ENCODE measurements around the gene ACTN2.

The ACTN2 gene

DNA sequence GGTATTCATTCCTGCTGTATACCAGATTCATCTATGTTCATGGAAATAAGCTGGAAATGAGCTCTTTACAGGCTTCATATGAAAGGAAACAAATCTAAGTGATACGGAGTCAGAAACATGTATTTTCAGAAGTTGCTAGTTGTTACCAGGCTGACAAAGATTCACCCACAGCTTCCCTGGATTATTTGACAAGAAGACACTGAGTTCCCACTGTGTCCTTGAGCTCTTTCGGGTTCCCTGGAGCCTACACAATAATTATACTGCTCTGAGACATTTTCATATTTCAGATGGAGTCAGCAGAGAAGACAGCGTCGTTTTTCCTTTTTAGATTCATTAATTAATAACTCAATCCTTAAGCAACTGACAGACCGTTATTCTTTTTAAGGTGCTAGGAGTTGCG is 79.5 kb downstream of the ACTN2 start:
- no peaks in the 10 kb centered on the region for H3K27me3 ChIP-seq (ENCODE audit: insufficient read depth, low read length, poor library complexity, severe bottlenecking)
- no peaks in the 10 kb centered on the region for H3K79me2 ChIP-seq (ENCODE audit: insufficient read depth, low read length)
- H4K20me1 ChIP-seq (ENCODE audit: insufficient read depth, low read length, poor library complexity, severe bottlenecking): no peaks in the 10 kb centered on the region
- no peak overlapping the region for H3K4me3 ChIP-seq (ENCODE audit: low read length, poor library complexity, severe bottlenecking)
- no peaks in the 10 kb centered on the region for H3K4me1 ChIP-seq (ENCODE audit: insufficient read depth, low read length, poor library complexity, severe bottlenecking)
- no peak overlapping the region for H3K4me2 ChIP-seq (ENCODE audit: low read depth, low read length, poor library complexity, severe bottlenecking)
- H3F3A ChIP-seq (ENCODE audit: low read depth): no peaks in the 10 kb centered on the region
- no peaks in the 10 kb centered on the region for H3K36me3 ChIP-seq (ENCODE audit: insufficient read depth, low read length)
- no peaks in the 10 kb centered on the region for H3K9me2 ChIP-seq (replicated peaks; ENCODE audit: low read depth, low read length)
- TF ChIP-seq, protein P1, sequence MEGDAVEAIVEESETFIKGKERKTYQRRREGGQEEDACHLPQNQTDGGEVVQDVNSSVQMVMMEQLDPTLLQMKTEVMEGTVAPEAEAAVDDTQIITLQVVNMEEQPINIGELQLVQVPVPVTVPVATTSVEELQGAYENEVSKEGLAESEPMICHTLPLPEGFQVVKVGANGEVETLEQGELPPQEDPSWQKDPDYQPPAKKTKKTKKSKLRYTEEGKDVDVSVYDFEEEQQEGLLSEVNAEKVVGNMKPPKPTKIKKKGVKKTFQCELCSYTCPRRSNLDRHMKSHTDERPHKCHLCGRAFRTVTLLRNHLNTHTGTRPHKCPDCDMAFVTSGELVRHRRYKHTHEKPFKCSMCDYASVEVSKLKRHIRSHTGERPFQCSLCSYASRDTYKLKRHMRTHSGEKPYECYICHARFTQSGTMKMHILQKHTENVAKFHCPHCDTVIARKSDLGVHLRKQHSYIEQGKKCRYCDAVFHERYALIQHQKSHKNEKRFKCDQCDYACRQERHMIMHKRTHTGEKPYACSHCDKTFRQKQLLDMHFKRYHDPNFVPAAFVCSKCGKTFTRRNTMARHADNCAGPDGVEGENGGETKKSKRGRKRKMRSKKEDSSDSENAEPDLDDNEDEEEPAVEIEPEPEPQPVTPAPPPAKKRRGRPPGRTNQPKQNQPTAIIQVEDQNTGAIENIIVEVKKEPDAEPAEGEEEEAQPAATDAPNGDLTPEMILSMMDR (conservative IDR thresholded peaks at IDR 0.05; ENCODE audit: low read length): no peak
- no peak for TF ChIP-seq EZH2phosphoT487 (IDR thresholded peaks at IDR 0.05; ENCODE audit: borderline replicate concordance)
- no peaks in the 10 kb centered on the region for H3K9me3 ChIP-seq (ENCODE audit: insufficient read depth, low read depth, low read length)
- H3K9ac ChIP-seq (ENCODE audit: low read depth, low read length, poor library complexity, severe bottlenecking): no peak overlapping the region
- H2AFZ ChIP-seq (ENCODE audit: low read length): no peak overlapping the region

DNA sequence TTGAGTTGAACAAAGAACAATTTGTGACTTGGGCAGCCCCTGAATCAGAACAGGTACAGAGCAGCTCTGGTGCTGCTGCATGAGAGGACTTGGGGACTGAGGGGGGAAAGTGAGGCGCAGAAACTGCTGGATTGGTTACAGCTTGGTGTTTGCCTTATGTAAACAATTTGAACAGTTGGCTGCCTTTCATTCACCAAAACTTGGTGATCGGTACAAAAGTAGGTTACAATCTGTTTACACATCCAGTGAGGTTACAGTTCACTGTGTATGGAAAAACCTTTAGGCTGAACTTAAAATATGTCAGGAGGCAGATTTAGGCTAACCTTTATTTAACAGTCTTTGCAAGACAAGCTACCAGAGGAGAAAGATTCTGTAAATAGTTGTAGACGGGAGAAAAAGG is 80.2 kb downstream of the ACTN2 start:
- Histone ChIP-seq H3K4me3 (ENCODE audit: low read length, poor library complexity, severe bottlenecking) (no peak overlapping the region), H3K9me3 (ENCODE audit: insufficient read depth, low read depth, low read length) (no peaks in the 10 kb centered on the region), H2AFZ (ENCODE audit: low read length) (no peak overlapping the region), H3K4me2 (ENCODE audit: low read depth, low read length, poor library complexity, severe bottlenecking) (no peak overlapping the region), H3K4me1 (ENCODE audit: insufficient read depth, low read length, poor library complexity, severe bottlenecking) (no peaks in the 10 kb centered on the region), H3K36me3 (ENCODE audit: insufficient read depth, low read length) (no peaks in the 10 kb centered on the region), H3F3A (ENCODE audit: low read depth) (no peaks in the 10 kb centered on the region), H3K9me2 (replicated peaks; ENCODE audit: low read depth, low read length) (no peaks in the 10 kb centered on the region), H3K79me2 (ENCODE audit: insufficient read depth, low read length) (no peaks in the 10 kb centered on the region), H3K27me3 (ENCODE audit: insufficient read depth, low read length, poor library complexity, severe bottlenecking) (peaks cover 3% of the 10 kb centered on the region), H4K20me1 (ENCODE audit: insufficient read depth, low read length, poor library complexity, severe bottlenecking) (no peaks in the 10 kb centered on the region), H3K9ac (ENCODE audit: low read depth, low read length, poor library complexity, severe bottlenecking) (no peak overlapping the region)
- no peak for TF ChIP-seq EZH2phosphoT487 (IDR thresholded peaks at IDR 0.05; ENCODE audit: borderline replicate concordance)
- TF ChIP-seq, protein P1 (conservative IDR thresholded peaks at IDR 0.05; ENCODE audit: low read length): no peak

DNA sequence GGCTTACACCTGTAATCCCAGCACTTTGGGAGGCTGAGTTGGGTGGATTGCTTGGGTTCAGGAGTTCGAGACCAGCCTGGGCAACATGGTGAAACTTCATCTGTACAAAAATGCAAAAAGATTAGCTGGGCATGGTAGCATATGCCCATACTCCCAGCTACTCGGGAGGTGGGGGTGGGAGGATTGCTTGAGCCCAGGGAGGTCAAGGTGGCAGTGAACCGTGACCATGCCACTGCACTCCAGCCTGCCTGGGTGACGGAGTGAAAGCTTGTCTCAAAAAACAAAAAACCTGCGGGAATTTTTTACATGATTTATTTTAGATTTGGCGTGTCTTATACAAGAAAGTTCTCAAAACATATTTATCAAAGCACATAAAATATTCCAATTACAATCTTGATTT is 81.0 kb downstream of the ACTN2 start:
- Histone ChIP-seq H4K20me1 (ENCODE audit: insufficient read depth, low read length, poor library complexity, severe bottlenecking) (no peaks in the 10 kb centered on the region), H3K79me2 (ENCODE audit: insufficient read depth, low read length) (no peaks in the 10 kb centered on the region), H3K9me2 (replicated peaks; ENCODE audit: low read depth, low read length) (no peaks in the 10 kb centered on the region), H3K27me3 (ENCODE audit: insufficient read depth, low read length, poor library complexity, severe bottlenecking) (peaks cover 4% of the 10 kb centered on the region), H2AFZ (ENCODE audit: low read length) (no peak overlapping the region), H3K9me3 (ENCODE audit: insufficient read depth, low read depth, low read length) (no peaks in the 10 kb centered on the region), H3K4me3 (ENCODE audit: low read length, poor library complexity, severe bottlenecking) (no peak overlapping the region), H3K9ac (ENCODE audit: low read depth, low read length, poor library complexity, severe bottlenecking) (no peak overlapping the region), H3K4me2 (ENCODE audit: low read depth, low read length, poor library complexity, severe bottlenecking) (no peak overlapping the region), H3F3A (ENCODE audit: low read depth) (no peaks in the 10 kb centered on the region), H3K36me3 (ENCODE audit: insufficient read depth, low read length) (no peaks in the 10 kb centered on the region), H3K4me1 (ENCODE audit: insufficient read depth, low read length, poor library complexity, severe bottlenecking) (no peaks in the 10 kb centered on the region)
- TF ChIP-seq EZH2phosphoT487 (IDR thresholded peaks at IDR 0.05; ENCODE audit: borderline replicate concordance): no peak
- TF ChIP-seq, protein P1 (conservative IDR thresholded peaks at IDR 0.05; ENCODE audit: low read length): no peak

Data from Loucy (cell line).